Spleen (tissue), 11 donors: ENCODE measurements around the gene LRCH1. TPM values are rescaled to one million over a fixed set of nuclear protein-coding genes. Genes with fewer than 3 reads are reported as not detected.
A peak's percentile ranks its signal among the peaks of the same experiment; 100 is the strongest.

Experiments
- DNase-seq: peaks from one replicate; pipeline ENCODE4 v3.0.0-alpha.2; 2020
- H3K27ac ChIP-seq, 8 donors: fragments of 200-600 bp; sonication (generic) in 7 of 8; 1 replicate in 4 of 8; 2 replicates in 4 of 8; pipeline versions ENCODE4 v1.5.0 to v1.8.0; 2016 to 2021; ENCODE audit warnings: inconsistent platforms in 4 of 8, mild to moderate bottlenecking in 4 of 8, moderate library complexity in 1 of 8
- H3K27me3 ChIP-seq, 7 donors: fragments of 200-600 bp; sonication (generic) in 6 of 7; replicated peaks in 1 of 7; 1 replicate in 4 of 7; 2 replicates in 3 of 7; pipeline versions ENCODE4 v1.5.0 to v1.8.0; 2016 to 2021; ENCODE audit warnings: inconsistent platforms in 3 of 7, mild to moderate bottlenecking in 1 of 7
- H3K36me3 ChIP-seq, 6 donors: fragments of 200-600 bp; sonication (generic) in 5 of 6; 1 replicate in 4 of 6; 2 replicates in 2 of 6; pipeline versions ENCODE4 v1.5.0 to v1.8.0; 2016 to 2021; ENCODE audit warnings: inconsistent platforms in 2 of 6
- H3K4me1 ChIP-seq, 6 donors: fragments of 200-600 bp; sonication (generic) in 5 of 6; 1 replicate in 3 of 6; 2 replicates in 3 of 6; pipeline versions ENCODE4 v1.5.0 to v1.8.0; 2016 to 2021; ENCODE audit warnings: inconsistent platforms in 3 of 6
- H3K4me3 ChIP-seq, 8 donors: fragments of 200-600 bp; sonication (generic) in 7 of 8; 1 replicate in 4 of 8; 2 replicates in 4 of 8; pipeline versions ENCODE4 v1.5.0 to v1.8.0; 2016 to 2021; ENCODE audit warnings: inconsistent platforms in 4 of 8, mild to moderate bottlenecking in 4 of 8, moderate library complexity in 2 of 8
- H3K9me3 ChIP-seq, 8 donors: fragments of 200-600 bp; sonication (generic) in 7 of 8; 1 replicate in 4 of 8; 2 replicates in 4 of 8; pipeline versions ENCODE4 v1.5.0 to v1.8.0; 2016 to 2021; ENCODE audit warnings: inconsistent platforms in 4 of 8
- CTCF ChIP-seq, 11 experiments: fragments of 200-600 bp in 7 of 11; fragments of 450-650 bp in 4 of 11; sonication (generic) in 4 of 11; IDR thresholded peaks in 8 of 11; conservative IDR thresholded peaks in 3 of 11; 1 replicate in 7 of 11; 2 replicates in 4 of 11; pipeline versions ENCODE4 v1.4.0 to v1.8.0; 2016 to 2021; ENCODE audit warnings: antibody characterized with exemption in 11 of 11, inconsistent platforms in 4 of 11, mild to moderate bottlenecking in 1 of 11
- POLR2A ChIP-seq, 3 donors: fragments of 450-650 bp; IDR thresholded peaks; one replicate each; pipeline ENCODE4 v1.5.1; 2017; ENCODE audit warnings: antibody characterized with exemption in 3 of 3, mild to moderate bottlenecking in 1 of 3
- POLR2AphosphoS5 ChIP-seq, 3 donors: sonication (generic); formaldehyde crosslinking; IDR thresholded peaks; one replicate each; pipeline ENCODE4 v1.5.1; 2017; ENCODE audit warnings: antibody characterized with exemption in 3 of 3
- WGBS, 5 donors: extraction: QIAGEN DNeasy Blood & Tissue Kit in 3 of 5; methylation state at CpG; one replicate each; pipeline versions ENCODE4 v1.1.5 to v1.1.7; 2013 to 2018; 5-methylcytosine and 5-hydroxymethylcytosine counted together
- intact Hi-C: fragments of 100-400 bp; cut with DNase I; formaldehyde crosslinking; loops from one replicate; pipeline ENCODE4 v1.15.0; 2023; ENCODE audit warnings: low total_unique reads
- polyA plus RNA-seq, 3 donors: library from polyadenylated mRNA; stranded (reverse); fragments of 200-250 nt; gene quantifications; one replicate each; pipeline ENCODE4 v1.2.1, GENCODE V29; 2013
- total RNA-seq, 7 donors: library from RNA; depleted of rRNA in 3 of 7; stranded (reverse); fragments of >200 nt in 3 of 7; fragmentation: NEBNext Ultra II Directional in 4 of 7; extraction: Animal tissue kit (Norgen Biotek cat#: 25700) in 4 of 7; gene quantifications; one replicate each; pipeline versions ENCODE4 v1.1.0 to v1.2.1, GENCODE V29; 2016 to 2021
- donor health status: healthy with polysubstance abuse.
- donor health status: DM: no; HTN: no; CAD: no; lungs with moderate emphysema.
- donor health status: DM: no; HTN: no; CAD: no.
- donor health status: Bipolar disorder and iron deficiency.
- donor health status: healthy.
- donor health status: DM: no; HTN: no; CAD: no.
- donor health status: DM: yes; HTN: yes; CAD: no.

Gene LRCH1
- total and polyA plus RNA-seq, 10 donors = 7.4 to 41.6 (median 34.6) TPM

- 57 to 71% (median 63%) methylated on average over 4 of the region's 4 CpGs for WGBS, 5 donors
- peaks cover 0 to 93% (median 38%) of the 10 kb centered on the region in 6 donors for H3K36me3 ChIP-seq
- TF ChIP-seq POLR2AphosphoS5 (IDR thresholded peaks at IDR 0.05) = no peak
- no peak for TF ChIP-seq CTCF (IDR thresholded peaks at IDR 0.05 in 8 of 11, conservative IDR thresholded peaks at IDR 0.05 in 3 of 11)
- no peak for TF ChIP-seq POLR2A (IDR thresholded peaks at IDR 0.05)
- no peaks in the 10 kb centered on the region for H3K9me3 ChIP-seq
- no peak for DNase-seq
- peaks cover 12 to 25% (median 17%) of the 10 kb centered on the region in 6 donors for H3K4me1 ChIP-seq
- H3K4me3 ChIP-seq = no peak overlapping the region
- H3K27ac ChIP-seq = no peak overlapping the region
- intact Hi-C loops = no loop called here
- no peaks in the 10 kb centered on the region for H3K27me3 ChIP-seq
These were observed 195.3 kb downstream of the LRCH1 start for GRCh38 chr13:46748300-46748699.

- peaks cover 12 to 26% (median 17%) of the 10 kb centered on the region in 6 donors for H3K4me1 ChIP-seq
- WGBS, 5 donors = 59 to 78% (median 70%) methylated on average over 2 of the region's 2 CpGs
These were observed 197.0 kb downstream of the LRCH1 start for GRCh38 chr13:46749951-46750350.

GRCh38 chr13:46751811-46752635, 199.1 kb downstream of the LRCH1 start:
- Histone ChIP-seq H3K4me1 (peaks cover 12 to 31% (median 18%) of the 10 kb centered on the region in 6 donors), H3K36me3 (peaks cover 0 to 59% (median 22%) of the 10 kb centered on the region in 6 donors), H3K9me3 (no peaks in the 10 kb centered on the region), H3K27me3 (no peaks in the 10 kb centered on the region), H3K4me3 (no peak overlapping the region), H3K27ac (peak overlapping the region in 2 of 8 donors; percentile 4 to 21)
- intact Hi-C loops = no loop called here
- peak; percentile 77 for DNase-seq
- 30 to 40% (median 34%) methylated on average over 7 of the region's 7 CpGs for WGBS, 5 donors
- TF ChIP-seq POLR2A (IDR thresholded peaks at IDR 0.05) (no peak), CTCF (IDR thresholded peaks at IDR 0.05 in 8 of 11, conservative IDR thresholded peaks at IDR 0.05 in 3 of 11) (peak in 1 of 11 experiments; percentile 20), POLR2AphosphoS5 (IDR thresholded peaks at IDR 0.05) (peak in 2 of 3 donors; percentile 21 to 64)

More at GRCh38 chr13:46749951-46750350, 197.0 kb downstream of the LRCH1 start:
- no peak for TF ChIP-seq CTCF (IDR thresholded peaks at IDR 0.05 in 8 of 11, conservative IDR thresholded peaks at IDR 0.05 in 3 of 11)
- no peak for TF ChIP-seq POLR2AphosphoS5 (IDR thresholded peaks at IDR 0.05)
- no peak for TF ChIP-seq POLR2A (IDR thresholded peaks at IDR 0.05)
- DNase-seq = no peak
- intact Hi-C loops = no loop called here
- H3K27ac ChIP-seq = no peak overlapping the region
- H3K4me3 ChIP-seq = no peak overlapping the region
- H3K27me3 ChIP-seq = no peaks in the 10 kb centered on the region
- no peaks in the 10 kb centered on the region for H3K9me3 ChIP-seq
- peaks cover 0 to 80% (median 31%) of the 10 kb centered on the region in 6 donors for H3K36me3 ChIP-seq

- peaks cover 0 to 48% (median 19%) of the 10 kb centered on the region in 6 donors for H3K36me3 ChIP-seq
- no peak for DNase-seq
- H3K27me3 ChIP-seq = peaks cover 0 to 3% (median 0%) of the 10 kb centered on the region in 7 donors
- WGBS, 5 donors = 76 to 92% (median 82%) methylated on average over 5 of the region's 5 CpGs
- no peaks in the 10 kb centered on the region for H3K9me3 ChIP-seq
- intact Hi-C loops = no loop called here
- H3K4me3 ChIP-seq = no peak overlapping the region
- H3K27ac ChIP-seq = no peak overlapping the region
- TF ChIP-seq POLR2A (IDR thresholded peaks at IDR 0.05) (no peak), POLR2AphosphoS5 (IDR thresholded peaks at IDR 0.05) (no peak), CTCF (IDR thresholded peaks at IDR 0.05 in 8 of 11, conservative IDR thresholded peaks at IDR 0.05 in 3 of 11) (no peak)
- peaks cover 12 to 42% (median 25%) of the 10 kb centered on the region in 6 donors for H3K4me1 ChIP-seq
These were observed 200.2 kb downstream of the LRCH1 start for GRCh38 chr13:46753137-46753536.
